HG02763 (cell line): ENCODE measurements around the gene KRT4.
"Not testable (repeated sequence)": the region's sequence is repeated elsewhere in the genome, so short reads cannot be mapped to it uniquely, and the experiment has no call there.

Experiments used
- ATAC-seq: cut with Tn5 transposase; IDR thresholded peaks from one replicate; pipeline ENCODE4 v1.9.1; 2021; ENCODE audit warnings: mild to moderate bottlenecking, moderate library complexity; ENCODE audit not compliant: unreplicated experiment

The KRT4 gene

GRCh38 chr12:52776913-52777395 lies 37.0 kb downstream of the KRT4 start, which contains the start of gene KRT76:
KRT76 (minus strand) TSS chr12:52777345; CDS start chr12:52777291, 54 bp downstream.
- ATAC-seq, result no peak

GRCh38 chr12:52776435-52776834 lies 37.5 kb downstream of the KRT4 start:
- ATAC-seq, result no peak

- no peak for ATAC-seq
Observed at GRCh38 chr12:52774629-52775250, 39.2 kb downstream of the KRT4 start.

- no peak for ATAC-seq
Observed at GRCh38 chr12:52772772-52773171, 41.1 kb downstream of the KRT4 start.

GRCh38 chr12:52772188-52772587 lies 41.7 kb downstream of the KRT4 start:
- ATAC-seq, result no peak

GRCh38 chr12:52771505-52771904 lies 42.4 kb downstream of the KRT4 start:
- ATAC-seq, result no peak

GRCh38 chr12:52771088-52771487 lies 42.8 kb downstream of the KRT4 start:
- ATAC-seq, result no peak

GRCh38 chr12:52769946-52770345 lies 44.0 kb downstream of the KRT4 start:
- no peak for ATAC-seq

GRCh38 chr12:52769354-52769753 lies 44.6 kb downstream of the KRT4 start:
- ATAC-seq, result no peak

- no peak for ATAC-seq
Observed at GRCh38 chr12:52768479-52769200, 45.3 kb downstream of the KRT4 start.

- ATAC-seq, result no peak
Observed at GRCh38 chr12:52767427-52767826, 46.5 kb downstream of the KRT4 start.

- no peak for ATAC-seq
Observed at GRCh38 chr12:52767020-52767379, 46.9 kb downstream of the KRT4 start.

- ATAC-seq, result no peak
Observed at GRCh38 chr12:52766351-52767019, 47.4 kb downstream of the KRT4 start.

GRCh38 chr12:52765702-52766101 lies 48.2 kb downstream of the KRT4 start:
- ATAC-seq, result no peak

GRCh38 chr12:52763991-52764390 lies 49.9 kb downstream of the KRT4 start:
- ATAC-seq, result no peak

- no peak for ATAC-seq
Observed at GRCh38 chr12:52763036-52763659, 50.8 kb downstream of the KRT4 start.

GRCh38 chr12:52761802-52762201 lies 52.1 kb downstream of the KRT4 start:
- ATAC-seq, result no peak

GRCh38 chr12:52761218-52761617 lies 52.7 kb downstream of the KRT4 start:
- ATAC-seq, result not testable (repeated sequence)

GRCh38 chr12:52760623-52761022 lies 53.3 kb downstream of the KRT4 start:
- no peak for ATAC-seq

GRCh38 chr12:52759695-52760094 lies 54.2 kb downstream of the KRT4 start:
- no peak for ATAC-seq

- ATAC-seq, result no peak
Observed at GRCh38 chr12:52759218-52759617, 54.7 kb downstream of the KRT4 start.
